ENCODE results near the gene SLC6A18.

SLC6A18 gene

GRCh38 chr5:1187234-1187949, 37.8 kb upstream of the SLC6A18 start:
- DNase-seq: no peak

GRCh38 chr5:1187950-1188334, 37.2 kb upstream of the SLC6A18 start:
- no peak for DNase-seq

GRCh38 chr5:1188464-1188863, 36.7 kb upstream of the SLC6A18 start:
- DNase-seq: no peak

GRCh38 chr5:1189269-1189668, 35.9 kb upstream of the SLC6A18 start:
- no peak for DNase-seq

- DNase-seq: no peak
These were observed 34.9 kb upstream of the SLC6A18 start for GRCh38 chr5:1190278-1190677.

GRCh38 chr5:1190837-1191239, 34.3 kb upstream of the SLC6A18 start:
- peak; percentile 24 to 47 for DNase-seq

GRCh38 chr5:1192971-1193590, 32.1 kb upstream of the SLC6A18 start:
- DNase-seq: no peak

- no peak for DNase-seq
These were observed 31.6 kb upstream of the SLC6A18 start for GRCh38 chr5:1193591-1193985.

- no peak for DNase-seq
These were observed 30.8 kb upstream of the SLC6A18 start for GRCh38 chr5:1194378-1194777.

- no peak for DNase-seq
These were observed 29.7 kb upstream of the SLC6A18 start for GRCh38 chr5:1195439-1195838.

GRCh38 chr5:1195916-1196315, 29.3 kb upstream of the SLC6A18 start:
- no peak for DNase-seq

GRCh38 chr5:1196562-1196961, 28.6 kb upstream of the SLC6A18 start:
- DNase-seq: no peak

- DNase-seq: no peak
These were observed 27.1 kb upstream of the SLC6A18 start for GRCh38 chr5:1197876-1198666.

- DNase-seq: no peak
These were observed 25.9 kb upstream of the SLC6A18 start for GRCh38 chr5:1199340-1199648.

- no peak for DNase-seq
These were observed 25.3 kb upstream of the SLC6A18 start for GRCh38 chr5:1199649-1200494.

GRCh38 chr5:1200495-1201326, 24.5 kb upstream of the SLC6A18 start:
- DNase-seq: no peak

- no peak for DNase-seq
These were observed 23.7 kb upstream of the SLC6A18 start, which contains the start of gene SLC6A19 for GRCh38 chr5:1201327-1202025. TSS of gene SLC6A19 (plus strand) at chr5:1201595. CDS start at chr5:1201651, 56 bp downstream.

GRCh38 chr5:1202026-1202797, 23.0 kb upstream of the SLC6A18 start:
- no peak for DNase-seq

- no peak for DNase-seq
These were observed 22.4 kb upstream of the SLC6A18 start for GRCh38 chr5:1202798-1203185.

- no peak for DNase-seq
These were observed 21.7 kb upstream of the SLC6A18 start for GRCh38 chr5:1203311-1203967.

Measured in inflammatory macrophage treated with lipopolysaccharide for 1 hour (primary cell).